ENCODE results near the gene PIGH. TPM values are rescaled to one million over a fixed set of nuclear protein-coding genes. Genes with fewer than 3 reads are reported as not detected.

PIGH gene
- polyA plus RNA-seq, 2 of the 4 experiments (the other 2 are of a cell fraction): 21.1 to 37.2 TPM

DNA sequence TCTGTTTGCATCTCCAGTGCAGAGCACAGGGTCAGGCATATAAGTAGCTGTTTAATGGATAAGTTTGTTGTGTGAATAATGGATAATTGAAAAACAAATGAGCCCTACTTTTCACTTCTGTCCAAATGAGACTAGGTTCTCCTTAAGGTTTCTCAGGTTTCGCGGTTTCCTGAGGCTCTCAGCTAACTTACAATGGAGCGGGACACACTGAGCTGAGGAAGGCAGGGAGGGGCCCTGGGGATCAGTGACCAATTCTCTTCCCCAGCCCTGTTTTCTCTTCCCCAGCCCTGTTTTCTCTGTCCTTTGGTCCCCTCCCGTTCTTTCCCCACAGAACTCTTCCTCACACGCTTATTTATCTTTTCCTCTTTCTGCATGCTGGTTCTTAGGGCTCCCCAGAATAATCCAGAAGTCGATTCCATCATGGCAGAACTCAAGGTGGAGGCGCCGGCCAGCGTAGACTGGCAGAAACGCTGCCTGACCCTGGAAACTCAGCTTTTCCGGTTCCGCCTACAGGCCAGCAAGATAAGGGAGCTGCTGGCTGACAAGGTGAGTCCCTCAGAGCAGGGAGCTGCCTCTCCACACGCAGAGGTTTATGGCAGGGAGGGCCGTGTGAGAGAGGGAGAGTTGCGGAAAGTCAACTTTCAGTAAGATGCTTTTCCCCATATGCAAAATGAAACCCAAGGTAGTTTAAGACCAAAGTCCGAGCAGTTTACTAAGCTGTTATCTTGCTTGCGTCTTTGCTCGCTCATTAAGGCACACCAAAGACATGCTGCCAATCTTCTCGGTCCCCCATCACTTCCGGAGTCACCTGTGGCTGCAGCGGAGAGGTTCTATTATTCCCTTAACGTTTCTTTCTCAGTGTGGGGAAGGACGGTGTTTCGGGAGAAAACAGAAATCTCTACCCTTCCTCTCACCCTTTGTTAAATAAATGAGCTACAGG lies 58.4 kb downstream of the PIGH start:
- Histone ChIP-seq H3K4me2 (no peak overlapping the region), H3K4me1 (no peaks in the 10 kb centered on the region), H3K27ac (no peak overlapping the region), H3K9me3 (no peaks in the 10 kb centered on the region), H3K4me3 (no peak overlapping the region)
- no peak for FAIRE-seq
- DNase-seq (ENCODE audit: low read depth in 1 of 2, low spot score in 1 of 2): no peak
- no peak for ATAC-seq
- WGBS (ENCODE audit: missing lambda C conversion rate): 81% methylated on average over 24 of the region's 24 CpGs
- ChIA-PET CTCF (interaction anchor here (0.7 to 1.9 kb wide), 7 partner anchors 15 to 162 kb away, joined by 3 to 15 read pairs (median 4); partner anchors contain the start of gene PIGH), POLR2A (no interaction called here)
- no peak for TF ChIP-seq MAFK (IDR thresholded peaks at IDR 0.05; ENCODE audit: partially characterized antibody)
- TF ChIP-seq HEYL (CRISPR knock-in tag; IDR thresholded peaks at IDR 0.05): no peak
- TF ChIP-seq TFCP2L1 (CRISPR knock-in tag; IDR thresholded peaks at IDR 0.05): no peak
- no peak for TF ChIP-seq ZSCAN20 (CRISPR knock-in tag; IDR thresholded peaks at IDR 0.05)
- TF ChIP-seq, protein P1, sequence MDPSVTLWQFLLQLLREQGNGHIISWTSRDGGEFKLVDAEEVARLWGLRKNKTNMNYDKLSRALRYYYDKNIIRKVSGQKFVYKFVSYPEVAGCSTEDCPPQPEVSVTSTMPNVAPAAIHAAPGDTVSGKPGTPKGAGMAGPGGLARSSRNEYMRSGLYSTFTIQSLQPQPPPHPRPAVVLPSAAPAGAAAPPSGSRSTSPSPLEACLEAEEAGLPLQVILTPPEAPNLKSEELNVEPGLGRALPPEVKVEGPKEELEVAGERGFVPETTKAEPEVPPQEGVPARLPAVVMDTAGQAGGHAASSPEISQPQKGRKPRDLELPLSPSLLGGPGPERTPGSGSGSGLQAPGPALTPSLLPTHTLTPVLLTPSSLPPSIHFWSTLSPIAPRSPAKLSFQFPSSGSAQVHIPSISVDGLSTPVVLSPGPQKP (IDR thresholded peaks at IDR 0.05; ENCODE audit: low read depth, low read length): no peak
- TF ChIP-seq CEBPB (IDR thresholded peaks at IDR 0.05): no peak
- TF ChIP-seq EHF (CRISPR knock-in tag; IDR thresholded peaks at IDR 0.05): no peak
- no peak for TF ChIP-seq PHF8 (IDR thresholded peaks at IDR 0.05; ENCODE audit: borderline replicate concordance, low read depth)
- TF ChIP-seq, protein P2, sequence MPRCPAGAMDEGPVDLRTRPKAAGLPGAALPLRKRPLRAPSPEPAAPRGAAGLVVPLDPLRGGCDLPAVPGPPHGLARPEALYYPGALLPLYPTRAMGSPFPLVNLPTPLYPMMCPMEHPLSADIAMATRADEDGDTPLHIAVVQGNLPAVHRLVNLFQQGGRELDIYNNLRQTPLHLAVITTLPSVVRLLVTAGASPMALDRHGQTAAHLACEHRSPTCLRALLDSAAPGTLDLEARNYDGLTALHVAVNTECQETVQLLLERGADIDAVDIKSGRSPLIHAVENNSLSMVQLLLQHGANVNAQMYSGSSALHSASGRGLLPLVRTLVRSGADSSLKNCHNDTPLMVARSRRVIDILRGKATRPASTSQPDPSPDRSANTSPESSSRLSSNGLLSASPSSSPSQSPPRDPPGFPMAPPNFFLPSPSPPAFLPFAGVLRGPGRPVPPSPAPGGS (IDR thresholded peaks at IDR 0.05): no peak
- no peak for TF ChIP-seq ZFP36 (IDR thresholded peaks at IDR 0.05; ENCODE audit: borderline replicate concordance, partially characterized antibody)
- no peak for TF ChIP-seq NPAS2 (CRISPR knock-in tag; IDR thresholded peaks at IDR 0.05; ENCODE audit: borderline replicate concordance)
- no peak for TF ChIP-seq BHLHE40 (IDR thresholded peaks at IDR 0.05; ENCODE audit: low read depth, low read length)

Small RNA genes within 50 kb of the gene (small RNA-seq; reads per million reads assigned to genes)
- gene AL132640.3 (0 reads per million in 6 experiments), gene RF00019 (0 reads per million in 6 experiments)

Other genes starting within 250 kb of the PIGH start
- 70.4 and 81.7 TPM in 2 replicates for gene ATP6V1D, start 240.5 kb downstream of the PIGH start, polyA plus RNA-seq (2011; rRNA removed)
- gene ATP6V1D, start 240.5 kb downstream of the PIGH start, polyA plus RNA-seq (2017; fragmentation: RNase III; extraction: RNeasy Plus Mini Kit Qiagen cat#74134 plus additional on column Dnase treatment): 95.0 to 104 TPM (median 101 TPM) in 3 replicates
- gene EIF2S1, start 239.9 kb downstream of the PIGH start, polyA plus RNA-seq (2011; rRNA removed): 192 and 393 TPM in 2 replicates
- gene EIF2S1, start 239.9 kb downstream of the PIGH start, polyA plus RNA-seq (2017; fragmentation: RNase III; extraction: RNeasy Plus Mini Kit Qiagen cat#74134 plus additional on column Dnase treatment): 385 to 465 TPM (median 404 TPM) in 3 replicates
- 14.7 and 15.1 TPM in 2 replicates for gene PLEK2, start 188.1 kb downstream of the PIGH start, polyA plus RNA-seq (2011; rRNA removed)
- gene PLEK2, start 188.1 kb downstream of the PIGH start, polyA plus RNA-seq (2017; fragmentation: RNase III; extraction: RNeasy Plus Mini Kit Qiagen cat#74134 plus additional on column Dnase treatment): 13.0 to 16.1 TPM (median 14.6 TPM) in 3 replicates
- 0.19 and 0.28 TPM in 2 replicates for gene TMEM229B, start 111.5 kb downstream of the PIGH start, polyA plus RNA-seq (2011; rRNA removed)
- gene TMEM229B, start 111.5 kb downstream of the PIGH start, polyA plus RNA-seq (2017; fragmentation: RNase III; extraction: RNeasy Plus Mini Kit Qiagen cat#74134 plus additional on column Dnase treatment): 0.22 to 0.40 TPM (median 0.31 TPM) in 3 replicates
- 5.1 and 6.7 TPM in 2 replicates for gene PLEKHH1, start 67.0 kb downstream of the PIGH start, polyA plus RNA-seq (2011; rRNA removed)
- 3.2 to 3.9 TPM (median 3.5 TPM) in 3 replicates for gene PLEKHH1, start 67.0 kb downstream of the PIGH start, polyA plus RNA-seq (2017; fragmentation: RNase III; extraction: RNeasy Plus Mini Kit Qiagen cat#74134 plus additional on column Dnase treatment)
- 2.5 TPM in 2 replicates for gene ARG2, start 19.7 kb upstream of the PIGH start, polyA plus RNA-seq (2011; rRNA removed)
- gene ARG2, start 19.7 kb upstream of the PIGH start, polyA plus RNA-seq (2017; fragmentation: RNase III; extraction: RNeasy Plus Mini Kit Qiagen cat#74134 plus additional on column Dnase treatment): 1.3 to 2.5 TPM (median 1.8 TPM) in 3 replicates
- 77.2 and 102 TPM in 2 replicates for gene VTI1B, start 74.4 kb upstream of the PIGH start, polyA plus RNA-seq (2011; rRNA removed)
- 77.5 to 89.1 TPM (median 81.9 TPM) in 3 replicates for gene VTI1B, start 74.4 kb upstream of the PIGH start, polyA plus RNA-seq (2017; fragmentation: RNase III; extraction: RNeasy Plus Mini Kit Qiagen cat#74134 plus additional on column Dnase treatment)
- 132 and 146 TPM in 2 replicates for gene RDH11, start 95.5 kb upstream of the PIGH start, polyA plus RNA-seq (2011; rRNA removed)
- 62.1 to 85.7 TPM (median 83.8 TPM) in 3 replicates for gene RDH11, start 95.5 kb upstream of the PIGH start, polyA plus RNA-seq (2017; fragmentation: RNase III; extraction: RNeasy Plus Mini Kit Qiagen cat#74134 plus additional on column Dnase treatment)
- 0.12 and 0.20 TPM in 2 replicates for gene RDH12, start 101.6 kb upstream of the PIGH start, polyA plus RNA-seq (2011; rRNA removed)
- 0.05 to 0.14 TPM (median 0.09 TPM) in 3 replicates for gene RDH12, start 101.6 kb upstream of the PIGH start, polyA plus RNA-seq (2017; fragmentation: RNase III; extraction: RNeasy Plus Mini Kit Qiagen cat#74134 plus additional on column Dnase treatment)
- gene ZFYVE26, start 216.3 kb upstream of the PIGH start, polyA plus RNA-seq (2011; rRNA removed): 11.3 and 14.1 TPM in 2 replicates
- gene ZFYVE26, start 216.3 kb upstream of the PIGH start, polyA plus RNA-seq (2017; fragmentation: RNase III; extraction: RNeasy Plus Mini Kit Qiagen cat#74134 plus additional on column Dnase treatment): 3.9 to 4.5 TPM (median 4.5 TPM) in 3 replicates
- gene RAD51B, start 219.5 kb upstream of the PIGH start, polyA plus RNA-seq (2011; rRNA removed): 10.8 and 12.8 TPM in 2 replicates
- 6.6 to 8.0 TPM (median 7.2 TPM) in 3 replicates for gene RAD51B, start 219.5 kb upstream of the PIGH start, polyA plus RNA-seq (2017; fragmentation: RNase III; extraction: RNeasy Plus Mini Kit Qiagen cat#74134 plus additional on column Dnase treatment)